ENCODE measurements around the gene CDH4. TPM values are rescaled to one million over a fixed set of nuclear protein-coding genes. Genes with fewer than 3 reads are reported as not detected.

CDH4 gene
- total and polyA plus RNA-seq, 3 experiments from 2014 or later: 0.22 TPM; not detected in 2

- H3K27ac Mint-ChIP-seq: no peak overlapping the region
- Histone ChIP-seq H3K9me3 (ENCODE audit: low read length) (no peaks in the 10 kb centered on the region), H3K4me1 (ENCODE audit: insufficient read depth, low read length) (no peaks in the 10 kb centered on the region), H3K36me3 (ENCODE audit: insufficient read depth, low read length) (no peaks in the 10 kb centered on the region), H3K4me3 (ENCODE audit: low read length) (no peak overlapping the region), H3K27ac (ENCODE audit: low read depth, low read length) (no peak overlapping the region), H3K27me3 (ENCODE audit: insufficient read depth, low read length, poor library complexity, severe bottlenecking) (no peaks in the 10 kb centered on the region)
- DNase-seq: no peak
- H3K36me3 Mint-ChIP-seq: no peaks in the 10 kb centered on the region
- H3K9me3 Mint-ChIP-seq: peaks cover 0 to 10% (median 4%) of the 10 kb centered on the region in 5 donors
- no peaks in the 10 kb centered on the region for H3K4me1 Mint-ChIP-seq
- H3K27me3 Mint-ChIP-seq: peaks cover 4 to 8% of the 10 kb centered on the region in 2 donors
- CTCF ChIA-PET: no interaction called here
- POLR2A ChIA-PET: no interaction called here
- no peak overlapping the region for H3K4me3 Mint-ChIP-seq
These were observed 27.6 kb downstream of the CDH4 start for GRCh38 chr20:61279621-61280150.

- Histone ChIP-seq H3K27ac (ENCODE audit: low read depth, low read length) (no peak overlapping the region), H3K9me3 (ENCODE audit: low read length) (no peaks in the 10 kb centered on the region), H3K4me3 (ENCODE audit: low read length) (no peak overlapping the region), H3K36me3 (ENCODE audit: insufficient read depth, low read length) (no peaks in the 10 kb centered on the region), H3K4me1 (ENCODE audit: insufficient read depth, low read length) (no peaks in the 10 kb centered on the region), H3K27me3 (ENCODE audit: insufficient read depth, low read length, poor library complexity, severe bottlenecking) (no peaks in the 10 kb centered on the region)
- Mint-ChIP-seq H3K4me3 (no peak overlapping the region), H3K9me3 (peaks cover 0 to 16% (median 4%) of the 10 kb centered on the region in 5 donors), H3K27ac (no peak overlapping the region), H3K4me1 (no peaks in the 10 kb centered on the region), H3K27me3 (peaks cover 4 to 8% of the 10 kb centered on the region in 2 donors), H3K36me3 (no peaks in the 10 kb centered on the region)
- POLR2A ChIA-PET: no interaction called here
- no peak for DNase-seq
- CTCF ChIA-PET: no interaction called here
These were observed 28.3 kb downstream of the CDH4 start for GRCh38 chr20:61280217-61280980.

GRCh38 chr20:61281286-61281795 is 29.3 kb downstream of the CDH4 start:
- Mint-ChIP-seq H3K36me3 (no peaks in the 10 kb centered on the region), H3K4me3 (no peak overlapping the region), H3K27ac (no peak overlapping the region), H3K4me1 (no peaks in the 10 kb centered on the region), H3K9me3 (peaks cover 0 to 13% (median 4%) of the 10 kb centered on the region in 5 donors), H3K27me3 (peaks cover 4 to 8% of the 10 kb centered on the region in 2 donors)
- Histone ChIP-seq H3K36me3 (ENCODE audit: insufficient read depth, low read length) (no peaks in the 10 kb centered on the region), H3K27me3 (ENCODE audit: insufficient read depth, low read length, poor library complexity, severe bottlenecking) (no peaks in the 10 kb centered on the region), H3K4me1 (ENCODE audit: insufficient read depth, low read length) (no peaks in the 10 kb centered on the region), H3K4me3 (ENCODE audit: low read length) (no peak overlapping the region), H3K9me3 (ENCODE audit: low read length) (no peaks in the 10 kb centered on the region), H3K27ac (ENCODE audit: low read depth, low read length) (no peak overlapping the region)
- DNase-seq: no peak
- CTCF ChIA-PET: no interaction called here
- POLR2A ChIA-PET: no interaction called here

GRCh38 chr20:61284752-61285151 is 32.7 kb downstream of the CDH4 start:
- Mint-ChIP-seq H3K4me3 (no peak overlapping the region), H3K9me3 (peaks cover 0 to 9% (median 4%) of the 10 kb centered on the region in 5 donors), H3K27ac (no peak overlapping the region), H3K4me1 (no peaks in the 10 kb centered on the region), H3K27me3 (peaks cover 0 to under 1% of the 10 kb centered on the region in 2 donors), H3K36me3 (no peaks in the 10 kb centered on the region)
- Histone ChIP-seq H3K27me3 (ENCODE audit: insufficient read depth, low read length, poor library complexity, severe bottlenecking) (no peaks in the 10 kb centered on the region), H3K4me1 (ENCODE audit: insufficient read depth, low read length) (no peaks in the 10 kb centered on the region), H3K9me3 (ENCODE audit: low read length) (no peaks in the 10 kb centered on the region), H3K4me3 (ENCODE audit: low read length) (no peak overlapping the region), H3K27ac (ENCODE audit: low read depth, low read length) (no peak overlapping the region), H3K36me3 (ENCODE audit: insufficient read depth, low read length) (no peaks in the 10 kb centered on the region)
- ChIA-PET CTCF (no interaction called here), POLR2A (no interaction called here)
- no peak for DNase-seq

- Mint-ChIP-seq H3K4me1 (no peaks in the 10 kb centered on the region), H3K4me3 (no peak overlapping the region), H3K27ac (no peak overlapping the region), H3K27me3 (no peaks in the 10 kb centered on the region), H3K9me3 (peaks cover 0 to 6% (median 4%) of the 10 kb centered on the region in 5 donors), H3K36me3 (no peaks in the 10 kb centered on the region)
- DNase-seq: no peak
- POLR2A ChIA-PET: no interaction called here
- Histone ChIP-seq H3K27ac (ENCODE audit: low read depth, low read length) (no peak overlapping the region), H3K27me3 (ENCODE audit: insufficient read depth, low read length, poor library complexity, severe bottlenecking) (no peaks in the 10 kb centered on the region), H3K9me3 (ENCODE audit: low read length) (no peaks in the 10 kb centered on the region), H3K36me3 (ENCODE audit: insufficient read depth, low read length) (no peaks in the 10 kb centered on the region), H3K4me3 (ENCODE audit: low read length) (no peak overlapping the region), H3K4me1 (ENCODE audit: insufficient read depth, low read length) (no peaks in the 10 kb centered on the region)
- CTCF ChIA-PET: no interaction called here
These were observed 33.1 kb downstream of the CDH4 start for GRCh38 chr20:61285152-61285645.

- CTCF ChIA-PET: no interaction called here
- Histone ChIP-seq H3K27me3 (ENCODE audit: insufficient read depth, low read length, poor library complexity, severe bottlenecking) (no peaks in the 10 kb centered on the region), H3K9me3 (ENCODE audit: low read length) (no peaks in the 10 kb centered on the region)
These were observed 33.6 kb downstream of the CDH4 start for GRCh38 chr20:61285691-61286090.

DNA sequence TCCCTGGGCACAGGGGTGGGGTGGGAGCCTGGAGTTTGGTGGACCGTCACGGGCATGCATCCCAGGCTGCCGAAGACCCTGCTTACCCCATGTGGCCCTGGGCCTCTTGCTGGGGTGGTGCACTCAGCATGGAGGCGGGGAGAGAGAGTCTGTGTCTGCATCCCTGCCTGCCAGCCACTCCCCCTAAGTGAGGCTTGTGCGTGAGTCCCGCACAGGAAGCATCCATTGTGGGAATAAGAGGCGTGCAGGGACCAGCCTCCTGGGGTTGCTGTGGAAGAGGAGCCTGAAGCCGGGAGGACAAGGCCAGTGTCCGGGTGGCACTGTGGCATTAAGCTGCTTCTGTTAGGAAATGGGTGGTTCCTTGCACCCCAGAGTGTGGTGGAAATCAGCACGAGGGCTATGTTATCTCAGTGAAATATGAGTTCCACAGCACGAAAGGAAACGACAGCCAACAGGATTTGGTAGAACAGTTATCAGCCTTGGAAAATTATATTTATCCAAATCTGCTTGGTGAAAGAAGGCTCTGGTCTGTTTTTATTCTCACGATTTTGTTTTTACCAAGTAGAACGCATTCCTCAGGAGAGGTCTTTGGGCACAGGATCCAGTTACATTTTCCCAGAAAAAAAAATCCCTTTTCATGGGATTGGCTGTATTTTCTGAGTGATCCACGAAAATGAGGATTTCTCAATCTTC is 35.7 kb downstream of the CDH4 start:
- Mint-ChIP-seq H3K36me3 (no peaks in the 10 kb centered on the region), H3K4me1 (no peaks in the 10 kb centered on the region), H3K9me3 (peaks cover 0 to 6% (median 2%) of the 10 kb centered on the region in 5 donors), H3K27ac (no peak overlapping the region), H3K4me3 (no peak overlapping the region), H3K27me3 (no peaks in the 10 kb centered on the region)
- Histone ChIP-seq H3K9me3 (ENCODE audit: low read length) (no peaks in the 10 kb centered on the region), H3K36me3 (ENCODE audit: insufficient read depth, low read length) (no peaks in the 10 kb centered on the region), H3K4me3 (ENCODE audit: low read length) (no peak overlapping the region), H3K4me1 (ENCODE audit: insufficient read depth, low read length) (no peaks in the 10 kb centered on the region), H3K27me3 (ENCODE audit: insufficient read depth, low read length, poor library complexity, severe bottlenecking) (no peaks in the 10 kb centered on the region), H3K27ac (ENCODE audit: low read depth, low read length) (no peak overlapping the region)
- CTCF ChIA-PET: no interaction called here
- POLR2A ChIA-PET: no interaction called here
- no peak for DNase-seq

More at GRCh38 chr20:61285691-61286090, 33.6 kb downstream of the CDH4 start:
- H3K4me3 Mint-ChIP-seq: no peak overlapping the region
- no peak overlapping the region for H3K4me3 ChIP-seq (ENCODE audit: low read length)
- no peaks in the 10 kb centered on the region for H3K27me3 Mint-ChIP-seq
- H3K27ac ChIP-seq (ENCODE audit: low read depth, low read length): no peak overlapping the region
- POLR2A ChIA-PET: no interaction called here
- H3K4me1 Mint-ChIP-seq: no peaks in the 10 kb centered on the region
- peaks cover 0 to 6% (median 4%) of the 10 kb centered on the region in 5 donors for H3K9me3 Mint-ChIP-seq
- H3K27ac Mint-ChIP-seq: no peak overlapping the region
- H3K36me3 ChIP-seq (ENCODE audit: insufficient read depth, low read length): no peaks in the 10 kb centered on the region
- DNase-seq: no peak
- no peaks in the 10 kb centered on the region for H3K4me1 ChIP-seq (ENCODE audit: insufficient read depth, low read length)
- no peaks in the 10 kb centered on the region for H3K36me3 Mint-ChIP-seq

GRCh38 chr20:61288331-61288784 is 36.3 kb downstream of the CDH4 start:
- Mint-ChIP-seq H3K4me3 (no peak overlapping the region), H3K27me3 (no peaks in the 10 kb centered on the region), H3K9me3 (peaks cover 0 to 7% (median 2%) of the 10 kb centered on the region in 5 donors), H3K36me3 (no peaks in the 10 kb centered on the region), H3K27ac (no peak overlapping the region), H3K4me1 (no peaks in the 10 kb centered on the region)
- Histone ChIP-seq H3K36me3 (ENCODE audit: insufficient read depth, low read length) (no peaks in the 10 kb centered on the region), H3K4me3 (ENCODE audit: low read length) (no peak overlapping the region), H3K27me3 (ENCODE audit: insufficient read depth, low read length, poor library complexity, severe bottlenecking) (no peaks in the 10 kb centered on the region), H3K4me1 (ENCODE audit: insufficient read depth, low read length) (no peaks in the 10 kb centered on the region), H3K9me3 (ENCODE audit: low read length) (no peaks in the 10 kb centered on the region), H3K27ac (ENCODE audit: low read depth, low read length) (no peak overlapping the region)
- no peak for DNase-seq
- ChIA-PET POLR2A (no interaction called here), CTCF (no interaction called here)
